B cell (primary cell): Measurements from ENCODE around the gene EPB41. TPM values are rescaled to one million over a fixed set of nuclear protein-coding genes. Genes with fewer than 3 reads are reported as not detected.

Experiments
- ATAC-seq: fragments of 200-7000 bp; cut with Tn5 transposase; one replicate; pipeline ENCODE4 v1.10.0; 2021; ENCODE audit warnings: low read depth, mild to moderate bottlenecking, moderate number of reproducible peaks, moderate library complexity
- CTCF ChIA-PET: fragments of 350-600 bp; sonication (Branson Sonifier 250); formaldehyde crosslinking; loops from one replicate; lab custom pipeline; 2021; ENCODE audit warnings: antibody characterized with exemption, inconsistent platforms; lab: Charles Lee
- POLR2A ChIA-PET: fragments of 350-600 bp; sonication (Branson Sonifier 250); formaldehyde crosslinking; loops from one replicate; lab custom pipeline; 2021; ENCODE audit warnings: antibody characterized with exemption; lab: Charles Lee
- DNase-seq: peaks from one replicate; pipeline ENCODE4 v3.0.0; 2013
- H2AFZ ChIP-seq: 2 replicates; pipeline ENCODE4 v1.6.1; 2012; ENCODE audit warnings: mild to moderate bottlenecking, low read depth, low read length; ENCODE audit not compliant: insufficient read depth, poor library complexity, severe bottlenecking
- H3K27ac ChIP-seq, 2 donors: 1 replicate in 1 of 2; 2 replicates in 1 of 2; pipeline ENCODE4 v1.5.1; 2012 to 2013; ENCODE audit warnings: low read length in 2 of 2, mild to moderate bottlenecking in 2 of 2, moderate library complexity in 1 of 2
- H3K27me3 ChIP-seq, 4 experiments: fragments of 200-600 bp in 1 of 4; sonication (generic) in 1 of 4; replicated peaks in 1 of 4; 1 replicate in 2 of 4; 2 replicates in 2 of 4; pipeline versions ENCODE4 v1.6.1 to v1.7.0; 2013 to 2016; ENCODE audit warnings: low read length in 3 of 4, mild to moderate bottlenecking in 2 of 4, mixed read lengths in 1 of 4, moderate library complexity in 1 of 4; ENCODE audit not compliant: insufficient read depth in 4 of 4, control insufficient read depth in 3 of 4; ENCODE audit errors: control extremely low read depth in 1 of 4
- H3K36me3 ChIP-seq, 2 experiments: replicated peaks in 1 of 2; 1 replicate in 1 of 2; 2 replicates in 1 of 2; pipeline versions ENCODE4 v1.6.1 to v1.7.1; 2013; ENCODE audit warnings: low read length in 1 of 2; ENCODE audit not compliant: insufficient read depth in 2 of 2, control insufficient read depth in 1 of 2; ENCODE audit errors: control extremely low read depth in 1 of 2, extremely low read depth in 1 of 2
- H3K4me1 ChIP-seq, 2 donors: fragments of 200-600 bp in 1 of 2; sonication (generic) in 1 of 2; 1 replicate in 1 of 2; 2 replicates in 1 of 2; pipeline versions ENCODE4 v1.5.1 to v1.6.1; 2013 to 2017; ENCODE audit warnings: low read length in 2 of 2; ENCODE audit not compliant: control insufficient read depth in 2 of 2, insufficient read depth in 2 of 2
- H3K4me2 ChIP-seq: replicated peaks from 2 replicates; pipeline ENCODE3; 2012; ENCODE audit warnings: mild to moderate bottlenecking, low read depth, low read length; ENCODE audit not compliant: poor library complexity, severe bottlenecking
- H3K4me3 ChIP-seq, 5 experiments: fragments of 200-600 bp in 1 of 5; sonication (generic) in 1 of 5; 1 replicate in 3 of 5; 2 replicates in 2 of 5; pipeline versions ENCODE4 v1.5.1 to v1.7.0; 2011 to 2016; ENCODE audit warnings: low read length in 4 of 5, mild to moderate bottlenecking in 4 of 5, low read depth in 2 of 5, control low read depth in 1 of 5, moderate library complexity in 1 of 5; ENCODE audit not compliant: insufficient read depth in 1 of 5; ENCODE audit errors: control extremely low read depth in 1 of 5, extremely low read depth in 1 of 5
- H3K79me2 ChIP-seq: fragments of 200-600 bp; sonication (generic); one replicate; pipeline ENCODE4 v1.6.0; 2016; ENCODE audit warnings: low read length; ENCODE audit not compliant: control insufficient read depth, insufficient read depth
- H3K9ac ChIP-seq: fragments of 200-600 bp; sonication (generic); 2 replicates; pipeline ENCODE4 v1.6.1; 2017; ENCODE audit warnings: mild to moderate bottlenecking, low read length, moderate library complexity
- H3K9me3 ChIP-seq, 3 donors: one replicate each; pipeline versions ENCODE4 v1.6.1 to v1.7.1; 2013; ENCODE audit warnings: low read length in 2 of 3; ENCODE audit not compliant: control insufficient read depth in 2 of 3, insufficient read depth in 1 of 3; ENCODE audit errors: control extremely low read depth in 1 of 3
- H4K20me1 ChIP-seq: 2 replicates; pipeline ENCODE4 v1.6.0; 2012; ENCODE audit warnings: mild to moderate bottlenecking, low read length; ENCODE audit not compliant: insufficient read depth, control insufficient read depth, poor library complexity, severe bottlenecking
- H3K27ac Mint-ChIP-seq: one replicate; pipeline ENCODE4 v1.8.0; 2021; ENCODE audit warnings: mixed read lengths
- H3K27me3 Mint-ChIP-seq: one replicate; pipeline ENCODE4 v1.8.0; 2021; ENCODE audit warnings: mixed read lengths
- H3K4me1 Mint-ChIP-seq: one replicate; pipeline ENCODE4 v1.8.0; 2021; ENCODE audit warnings: mixed read lengths
- H3K4me3 Mint-ChIP-seq: one replicate; pipeline ENCODE4 v1.8.0; 2021; ENCODE audit warnings: mixed read lengths
- H3K9me3 Mint-ChIP-seq: one replicate; pipeline ENCODE4 v1.8.0; 2022; ENCODE audit warnings: mixed read lengths; ENCODE audit not compliant: insufficient read depth
- EZH2 ChIP-seq: IDR thresholded peaks from 2 replicates; pipeline ENCODE4 v1.6.1; 2012; ENCODE audit warnings: borderline replicate concordance, low read depth, mild to moderate bottlenecking, moderate library complexity, low read length; ENCODE audit not compliant: insufficient read depth, poor library complexity, severe bottlenecking
- WGBS: methylation state at CpG from one replicate; pipeline ENCODE4 v1.1.5; 2013; ENCODE audit warnings: missing lambda C conversion rate; ENCODE audit not compliant: insufficient coverage; 5-methylcytosine and 5-hydroxymethylcytosine counted together
- intact Hi-C: fragments of 100-400 bp; cut with micrococcal nuclease; formaldehyde crosslinking; loops from one replicate; pipeline ENCODE4 v1.10.0; 2022
- polyA plus RNA-seq: library from polyadenylated mRNA; depleted of rRNA; stranded (reverse); fragments of >200 nt; gene quantifications from 2 replicates; pipeline ENCODE4 v1.2.3, GENCODE V29; 2012
- small RNA-seq: library from RNA; depleted of rRNA; stranded (forward); fragments of <200 nt; gene quantifications from one replicate; pipeline ENCODE3, GENCODE V24; 2012; ENCODE audit warnings: low replicate concordance, low read depth; ENCODE audit not compliant: insufficient read length
- total RNA-seq, 2 donors: library from RNA; stranded (reverse); fragments of 120-200 nt in 1 of 2; gene quantifications; 1 replicate in 1 of 2; 2 replicates in 1 of 2; pipeline versions ENCODE4 v1.2.3 to v1.2.4, GENCODE V29; 2013 to 2022
- TF ChIP-seq, protein P1 (sequence below): fragments of 200-600 bp; IDR thresholded peaks from one replicate; pipeline ENCODE4 v1.8.0; 2022; ENCODE audit warnings: antibody characterized with exemption, mild to moderate bottlenecking

The EPB41 gene
- total and polyA plus RNA-seq, 2 donors (not counting 1 experiment from before 2014, with no cell fraction given) = 45.8 to 186 TPM

DNA sequence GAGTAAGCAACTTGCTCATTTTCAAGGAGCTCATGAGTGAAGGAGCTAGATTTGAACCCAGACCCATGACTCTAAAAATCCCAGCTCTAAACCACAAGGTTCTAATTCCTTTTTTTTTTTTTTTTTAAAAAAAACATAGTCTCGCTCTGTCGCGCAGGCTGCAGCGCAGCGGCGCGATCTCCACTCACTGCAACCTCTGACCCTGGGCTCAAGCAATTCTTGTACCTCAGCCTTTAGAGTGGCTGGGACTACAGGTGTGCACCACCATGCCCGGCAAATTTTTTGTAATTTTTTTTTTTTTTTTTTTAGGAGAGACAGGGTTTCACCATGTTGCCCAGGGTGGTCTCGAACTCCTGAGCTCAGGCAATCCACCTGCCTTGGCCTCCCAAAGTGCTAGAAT lies 253.5 kb downstream of the EPB41 start:
- Histone ChIP-seq H3K79me2 (peaks cover 98% of the 10 kb centered on the region), H3K4me3 (no peak overlapping the region), H3K9me3 (no peaks in the 10 kb centered on the region), H3K9ac (no peak overlapping the region), H3K4me2 (no peak overlapping the region), H2AFZ (no peak overlapping the region), H4K20me1 (peaks cover 99% of the 10 kb centered on the region), H3K27me3 (no peaks in the 10 kb centered on the region), H3K27ac (no peak overlapping the region), H3K4me1 (peaks cover 17 to 23% of the 10 kb centered on the region in 2 donors), H3K36me3 (peaks cover 21 to 48% of the 10 kb centered on the region in 2 experiments)
- no peak for ATAC-seq
- ChIA-PET CTCF (interaction anchor here (0.7 to 1.9 kb wide), 3 partner anchors 14 to 35 kb away, joined by 3 to 6 read pairs (median 4); partner anchors contain the start of gene SRSF4), POLR2A (no interaction called here)
- DNase-seq = no peak
- no peak for TF ChIP-seq EZH2
- TF ChIP-seq, protein P1, sequence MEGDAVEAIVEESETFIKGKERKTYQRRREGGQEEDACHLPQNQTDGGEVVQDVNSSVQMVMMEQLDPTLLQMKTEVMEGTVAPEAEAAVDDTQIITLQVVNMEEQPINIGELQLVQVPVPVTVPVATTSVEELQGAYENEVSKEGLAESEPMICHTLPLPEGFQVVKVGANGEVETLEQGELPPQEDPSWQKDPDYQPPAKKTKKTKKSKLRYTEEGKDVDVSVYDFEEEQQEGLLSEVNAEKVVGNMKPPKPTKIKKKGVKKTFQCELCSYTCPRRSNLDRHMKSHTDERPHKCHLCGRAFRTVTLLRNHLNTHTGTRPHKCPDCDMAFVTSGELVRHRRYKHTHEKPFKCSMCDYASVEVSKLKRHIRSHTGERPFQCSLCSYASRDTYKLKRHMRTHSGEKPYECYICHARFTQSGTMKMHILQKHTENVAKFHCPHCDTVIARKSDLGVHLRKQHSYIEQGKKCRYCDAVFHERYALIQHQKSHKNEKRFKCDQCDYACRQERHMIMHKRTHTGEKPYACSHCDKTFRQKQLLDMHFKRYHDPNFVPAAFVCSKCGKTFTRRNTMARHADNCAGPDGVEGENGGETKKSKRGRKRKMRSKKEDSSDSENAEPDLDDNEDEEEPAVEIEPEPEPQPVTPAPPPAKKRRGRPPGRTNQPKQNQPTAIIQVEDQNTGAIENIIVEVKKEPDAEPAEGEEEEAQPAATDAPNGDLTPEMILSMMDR = no peak
- Mint-ChIP-seq H3K4me1 (peaks cover 46% of the 10 kb centered on the region), H3K9me3 (no peaks in the 10 kb centered on the region), H3K4me3 (no peak overlapping the region), H3K27ac (no peak overlapping the region), H3K27me3 (no peaks in the 10 kb centered on the region)
- 100% methylated on average over 7 of the region's 9 CpGs for WGBS
- intact Hi-C loops = no loop called here

Small RNA genes within 50 kb of the gene (small RNA-seq; reads per million reads assigned to genes)
- not detected for gene RF00017
- not detected for gene RF00019

Other genes starting within 250 kb of the EPB41 start
- gene GMEB1, start 245.8 kb upstream of the EPB41 start, total RNA-seq = 21.7 and 24.8 TPM in 2 replicates
- 7.5 and 10.8 TPM in 2 replicates for gene GMEB1, start 245.8 kb upstream of the EPB41 start, polyA plus RNA-seq
- gene YTHDF2, start 177.6 kb upstream of the EPB41 start, total RNA-seq = 58.8 and 73.0 TPM in 2 replicates
- 26.3 and 35.1 TPM in 2 replicates for gene YTHDF2, start 177.6 kb upstream of the EPB41 start, polyA plus RNA-seq
- gene OPRD1, start 102.4 kb upstream of the EPB41 start, total RNA-seq = not detected in 2 replicates
- not detected in 2 replicates for gene OPRD1, start 102.4 kb upstream of the EPB41 start, polyA plus RNA-seq
- gene TMEM200B, start 209.3 kb downstream of the EPB41 start, total RNA-seq = not detected in 2 replicates
- gene TMEM200B, start 209.3 kb downstream of the EPB41 start, polyA plus RNA-seq = not detected in 2 replicates